ENCODE data around the gene KLHDC9. TPM values are rescaled to one million over a fixed set of nuclear protein-coding genes. Genes with fewer than 3 reads are reported as not detected.

KLHDC9 gene
- polyA plus RNA-seq, 1 donor from 2014 or later: 5.0 TPM

DNA sequence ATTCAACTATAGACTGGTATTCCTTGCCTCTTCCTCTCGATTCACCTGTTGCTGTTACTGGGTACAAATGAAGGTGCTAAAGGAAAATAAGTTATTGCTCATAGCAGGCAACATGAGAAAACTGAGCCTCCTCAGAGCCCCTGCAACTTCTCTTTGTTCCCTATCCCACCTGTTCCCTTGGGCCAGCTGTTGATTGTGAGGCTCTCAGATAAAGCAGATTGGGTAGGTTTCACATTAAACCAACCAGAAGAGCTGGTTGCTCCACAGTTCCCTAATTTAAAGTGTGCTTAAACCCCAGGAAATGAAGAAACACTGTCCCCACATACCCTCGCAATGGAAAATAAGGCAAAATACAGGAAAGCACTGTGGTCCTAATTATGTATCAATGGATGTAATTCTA is 29.5 kb downstream of the KLHDC9 start:
- peaks cover 16 to 35% (median 16%) of the 10 kb centered on the region in 3 donors for H3K4me1 Mint-ChIP-seq
- peak overlapping the region in 1 of 4 donors; percentile 42 for H3K4me3 Mint-ChIP-seq
- peak overlapping the region in 2 of 3 donors; percentile 54 to 67 for H3K27ac Mint-ChIP-seq
- H3K9me3 Mint-ChIP-seq: no peaks in the 10 kb centered on the region
- H3K27me3 Mint-ChIP-seq: no peaks in the 10 kb centered on the region
- peaks cover 8% of the 10 kb centered on the region for H3K36me3 Mint-ChIP-seq

- no peak overlapping the region for H3K27ac Mint-ChIP-seq
- H3K9me3 Mint-ChIP-seq: no peaks in the 10 kb centered on the region
- H3K36me3 Mint-ChIP-seq: peaks cover 8% of the 10 kb centered on the region
- peaks cover 16 to 35% (median 16%) of the 10 kb centered on the region in 3 donors for H3K4me1 Mint-ChIP-seq
- no peaks in the 10 kb centered on the region for H3K27me3 Mint-ChIP-seq
- peak overlapping the region in 2 of 4 donors; percentile 22 to 42 for H3K4me3 Mint-ChIP-seq
These were observed 30.6 kb downstream of the KLHDC9 start for GRCh38 chr1:161128591-161129420.

GRCh38 chr1:161130266-161130665 is 32.1 kb downstream of the KLHDC9 start:
- no peaks in the 10 kb centered on the region for H3K9me3 Mint-ChIP-seq
- peak overlapping the region in 3 of 4 donors; percentile 3 to 84 (median 27) for H3K4me3 Mint-ChIP-seq
- H3K4me1 Mint-ChIP-seq: peaks cover 16 to 37% (median 18%) of the 10 kb centered on the region in 3 donors
- H3K36me3 Mint-ChIP-seq: peaks cover 8% of the 10 kb centered on the region
- H3K27me3 Mint-ChIP-seq: no peaks in the 10 kb centered on the region
- H3K27ac Mint-ChIP-seq: peak overlapping the region in 2 of 3 donors; percentile 26 to 92

GRCh38 chr1:161131523-161132409 is 33.6 kb downstream of the KLHDC9 start:
- Mint-ChIP-seq H3K27ac (peak overlapping the region in 2 of 3 donors; percentile 83 to 92), H3K4me3 (peak overlapping the region in 1 of 4 donors; percentile 84), H3K4me1 (peaks cover 16 to 34% (median 20%) of the 10 kb centered on the region in 3 donors), H3K9me3 (no peaks in the 10 kb centered on the region), H3K27me3 (no peaks in the 10 kb centered on the region), H3K36me3 (peaks cover 5% of the 10 kb centered on the region)

- H3K27ac Mint-ChIP-seq: peak within 1 kb of the TSS in 2 of 3 donors; percentile 83 to 92
- H3K4me1 Mint-ChIP-seq: peaks cover 16 to 29% (median 17%) of the 10 kb centered on the region in 3 donors
- peak within 1 kb of the TSS in 1 of 4 donors; percentile 84 for H3K4me3 Mint-ChIP-seq
- H3K27me3 Mint-ChIP-seq: no peaks in the 10 kb centered on the region
- no peaks in the 10 kb centered on the region for H3K9me3 Mint-ChIP-seq
- peaks cover 5% of the 10 kb centered on the region for H3K36me3 Mint-ChIP-seq
These were observed 34.5 kb downstream of the KLHDC9 start, which contains the start of gene DEDD for GRCh38 chr1:161132410-161133219. Gene DEDD (minus strand): TSS chr1:161132667. CDS start chr1:161124462, 8,205 bp downstream.

DNA sequence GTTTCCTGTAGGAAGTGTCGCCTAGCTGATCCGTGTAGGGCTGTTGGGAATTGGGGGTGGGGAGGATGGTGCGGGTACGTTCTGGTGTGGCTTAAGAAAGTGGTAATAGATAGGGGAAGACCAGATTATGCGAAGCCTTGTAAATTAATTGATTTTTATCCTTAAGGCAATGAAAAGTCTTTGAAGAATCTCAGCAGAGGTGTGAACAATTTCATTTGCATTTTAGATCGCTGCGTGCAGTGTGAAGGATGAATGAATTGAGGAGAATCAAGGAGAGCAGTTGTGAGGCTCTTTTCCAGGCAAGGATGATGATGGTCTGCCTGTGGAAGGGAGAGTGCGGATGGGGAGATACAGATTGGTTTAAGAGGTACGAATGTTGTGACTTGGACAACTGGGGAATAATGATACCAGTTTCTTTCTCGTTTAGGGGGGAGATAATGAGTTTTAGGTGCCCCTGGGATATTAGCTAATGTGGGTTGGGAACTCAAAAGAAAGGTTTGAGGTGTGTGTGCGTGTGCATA is 35.1 kb downstream of the KLHDC9 start:
- Mint-ChIP-seq H3K36me3 (peaks cover 5% of the 10 kb centered on the region), H3K27me3 (no peaks in the 10 kb centered on the region), H3K4me1 (peaks cover 17 to 24% (median 18%) of the 10 kb centered on the region in 3 donors), H3K9me3 (no peaks in the 10 kb centered on the region), H3K27ac (no peak overlapping the region), H3K4me3 (no peak overlapping the region)

DNA sequence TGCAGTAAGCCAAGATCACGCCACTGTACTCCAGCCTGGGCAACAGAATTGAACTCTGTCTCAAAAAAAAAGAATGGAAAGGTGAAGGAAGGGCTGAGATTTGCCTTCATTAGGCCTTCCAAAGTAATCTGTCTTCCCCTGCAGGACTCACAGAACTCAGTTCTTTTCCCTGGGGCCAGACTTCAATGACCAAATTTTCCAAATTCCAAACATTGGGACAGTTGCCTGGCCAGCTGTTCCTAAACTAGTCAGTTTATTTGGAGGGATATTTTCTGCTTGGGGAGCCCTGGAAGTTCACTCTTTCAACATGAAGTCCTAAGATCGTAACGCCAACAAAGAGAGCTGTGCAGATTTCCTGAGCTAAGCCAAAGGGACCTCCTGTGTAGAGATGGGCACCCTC is 39.7 kb downstream of the KLHDC9 start:
- H3K4me3 Mint-ChIP-seq: peak overlapping the region in 1 of 4 donors; percentile 70
- H3K9me3 Mint-ChIP-seq: no peaks in the 10 kb centered on the region
- H3K27me3 Mint-ChIP-seq: no peaks in the 10 kb centered on the region
- H3K36me3 Mint-ChIP-seq: no peaks in the 10 kb centered on the region
- peak overlapping the region in 1 of 3 donors; percentile 32 for H3K27ac Mint-ChIP-seq
- H3K4me1 Mint-ChIP-seq: peaks cover 2 to 7% (median 7%) of the 10 kb centered on the region in 3 donors

DNA sequence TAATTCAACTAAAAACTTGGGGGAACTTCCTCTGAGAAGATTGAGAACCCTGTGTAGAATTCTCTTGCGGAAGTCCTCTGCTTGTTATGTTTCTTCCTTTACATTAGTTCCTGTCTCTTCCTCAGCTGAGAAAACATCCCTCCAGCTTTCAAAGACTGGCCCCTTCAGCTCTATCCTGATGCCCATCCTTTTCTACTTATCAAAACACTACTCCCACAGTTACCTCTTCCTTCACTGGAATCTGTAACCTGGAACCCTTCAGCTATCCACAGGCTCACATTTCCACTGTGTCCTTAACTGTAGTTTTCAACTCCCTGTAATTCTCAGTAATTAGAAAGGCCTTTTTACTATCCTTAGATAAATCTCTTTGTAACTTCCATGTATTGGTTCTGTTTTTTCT is 40.3 kb downstream of the KLHDC9 start:
- Mint-ChIP-seq H3K27me3 (no peaks in the 10 kb centered on the region), H3K36me3 (no peaks in the 10 kb centered on the region), H3K9me3 (no peaks in the 10 kb centered on the region), H3K27ac (peak overlapping the region in 2 of 3 donors; percentile 32 to 52), H3K4me1 (peaks cover 2 to 7% (median 7%) of the 10 kb centered on the region in 3 donors), H3K4me3 (peak overlapping the region in 1 of 4 donors; percentile 70)

- no peak overlapping the region for H3K27ac Mint-ChIP-seq
These were observed 41.6 kb downstream of the KLHDC9 start for GRCh38 chr1:161139766-161140165.

DNA sequence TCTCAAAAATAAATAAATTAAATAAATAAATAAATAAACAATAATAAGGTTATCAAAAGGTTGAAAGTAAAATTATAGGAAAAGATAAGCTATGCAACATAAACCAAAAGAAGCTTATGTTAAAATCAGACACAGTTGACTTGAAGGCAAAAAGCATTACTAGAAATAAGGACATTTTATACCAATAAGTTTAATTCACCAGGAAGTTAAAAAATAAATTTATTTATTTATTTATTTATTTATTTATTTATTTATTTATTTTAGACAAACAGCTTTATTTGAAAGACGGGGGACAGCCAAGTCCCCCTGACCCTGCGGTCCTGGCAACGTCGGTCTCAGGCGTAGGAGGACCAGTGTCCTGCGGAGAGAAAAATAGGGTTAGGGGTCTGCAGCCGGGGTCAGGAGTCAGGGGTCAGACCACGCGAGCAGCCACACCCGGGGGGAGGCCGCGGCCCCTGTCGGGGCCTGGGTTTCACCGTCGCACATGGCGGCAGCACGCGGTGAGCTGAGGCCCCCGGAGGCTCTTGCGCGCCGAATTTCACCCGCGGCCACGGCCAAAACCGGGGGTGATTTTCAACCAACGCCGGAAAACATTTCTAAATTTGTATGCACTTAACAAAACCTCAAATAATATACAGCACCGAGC is 42.7 kb downstream of the KLHDC9 start:
- no peaks in the 10 kb centered on the region for H3K9me3 Mint-ChIP-seq
- H3K36me3 Mint-ChIP-seq: no peaks in the 10 kb centered on the region
- no peak overlapping the region for H3K4me3 Mint-ChIP-seq
- no peaks in the 10 kb centered on the region for H3K27me3 Mint-ChIP-seq
- peaks cover 0 to 7% (median 5%) of the 10 kb centered on the region in 3 donors for H3K4me1 Mint-ChIP-seq
- H3K27ac Mint-ChIP-seq: no peak overlapping the region

More at GRCh38 chr1:161139766-161140165, 41.6 kb downstream of the KLHDC9 start:
- H3K36me3 Mint-ChIP-seq: no peaks in the 10 kb centered on the region
- peaks cover 2 to 7% (median 7%) of the 10 kb centered on the region in 3 donors for H3K4me1 Mint-ChIP-seq
- H3K9me3 Mint-ChIP-seq: no peaks in the 10 kb centered on the region
- H3K4me3 Mint-ChIP-seq: peak overlapping the region in 1 of 4 donors; percentile 23
- no peaks in the 10 kb centered on the region for H3K27me3 Mint-ChIP-seq

GRCh38 chr1:161145832-161146231 is 47.7 kb downstream of the KLHDC9 start:
- Mint-ChIP-seq H3K4me3 (no peak overlapping the region), H3K27ac (no peak overlapping the region), H3K27me3 (no peaks in the 10 kb centered on the region), H3K9me3 (no peaks in the 10 kb centered on the region), H3K4me1 (no peaks in the 10 kb centered on the region), H3K36me3 (no peaks in the 10 kb centered on the region)
